ENCODE results near the gene OGDH. TPM values are rescaled to one million over a fixed set of nuclear protein-coding genes. Genes with fewer than 3 reads are reported as not detected.

The OGDH gene
- total RNA-seq, 1 donor from 2014 or later: 62.0 TPM

DNA sequence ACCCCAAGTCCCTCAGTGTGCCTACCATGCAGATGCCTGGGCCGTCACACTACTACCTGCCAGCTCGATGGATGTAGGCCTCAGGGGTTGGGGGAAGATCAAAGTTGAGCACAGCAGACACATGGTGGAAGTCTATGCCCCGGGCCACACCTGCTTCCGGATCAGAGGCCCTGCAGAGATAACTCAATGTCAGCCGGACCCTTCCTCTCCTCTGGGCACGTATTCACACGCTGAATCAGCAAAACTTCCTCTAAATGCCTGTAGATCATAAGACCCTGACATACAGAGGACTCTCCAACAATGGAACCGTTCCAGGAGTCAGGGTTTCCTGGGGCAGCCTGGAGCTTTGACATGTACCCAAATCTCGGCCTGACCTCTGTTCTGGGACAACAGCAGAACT lies 36.5 kb upstream of the OGDH start:
- DNase-seq (ENCODE audit: low read depth): no peak
- H3K4me3 ChIP-seq (ENCODE audit: low read depth, low read length): no peak overlapping the region
- TF ChIP-seq, protein P1, sequence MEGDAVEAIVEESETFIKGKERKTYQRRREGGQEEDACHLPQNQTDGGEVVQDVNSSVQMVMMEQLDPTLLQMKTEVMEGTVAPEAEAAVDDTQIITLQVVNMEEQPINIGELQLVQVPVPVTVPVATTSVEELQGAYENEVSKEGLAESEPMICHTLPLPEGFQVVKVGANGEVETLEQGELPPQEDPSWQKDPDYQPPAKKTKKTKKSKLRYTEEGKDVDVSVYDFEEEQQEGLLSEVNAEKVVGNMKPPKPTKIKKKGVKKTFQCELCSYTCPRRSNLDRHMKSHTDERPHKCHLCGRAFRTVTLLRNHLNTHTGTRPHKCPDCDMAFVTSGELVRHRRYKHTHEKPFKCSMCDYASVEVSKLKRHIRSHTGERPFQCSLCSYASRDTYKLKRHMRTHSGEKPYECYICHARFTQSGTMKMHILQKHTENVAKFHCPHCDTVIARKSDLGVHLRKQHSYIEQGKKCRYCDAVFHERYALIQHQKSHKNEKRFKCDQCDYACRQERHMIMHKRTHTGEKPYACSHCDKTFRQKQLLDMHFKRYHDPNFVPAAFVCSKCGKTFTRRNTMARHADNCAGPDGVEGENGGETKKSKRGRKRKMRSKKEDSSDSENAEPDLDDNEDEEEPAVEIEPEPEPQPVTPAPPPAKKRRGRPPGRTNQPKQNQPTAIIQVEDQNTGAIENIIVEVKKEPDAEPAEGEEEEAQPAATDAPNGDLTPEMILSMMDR (conservative IDR thresholded peaks at IDR 0.05; ENCODE audit: low read depth, low read length): no peak

DNA sequence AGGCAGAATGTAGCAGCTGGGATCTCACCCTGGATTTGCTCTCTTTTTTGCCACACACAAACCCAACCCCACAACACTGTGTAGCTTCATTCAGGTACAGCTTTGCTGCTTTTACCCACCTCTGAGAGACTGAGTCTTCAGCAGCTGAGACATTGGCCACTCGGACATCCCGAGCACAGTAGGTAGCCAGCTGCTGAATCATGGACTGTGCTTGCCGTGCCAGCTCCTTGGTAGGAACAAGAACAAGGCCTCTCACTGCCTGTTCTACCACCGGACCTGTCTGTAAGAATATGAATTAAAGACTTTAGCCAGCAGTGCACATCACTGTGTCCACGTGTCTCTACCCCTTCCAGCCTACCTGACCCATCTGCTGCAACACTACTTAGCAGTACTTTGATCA lies 33.7 kb upstream of the OGDH start:
- DNase-seq (ENCODE audit: low read depth): no peak
- TF ChIP-seq, protein P1 (conservative IDR thresholded peaks at IDR 0.05; ENCODE audit: low read depth, low read length): no peak

DNA sequence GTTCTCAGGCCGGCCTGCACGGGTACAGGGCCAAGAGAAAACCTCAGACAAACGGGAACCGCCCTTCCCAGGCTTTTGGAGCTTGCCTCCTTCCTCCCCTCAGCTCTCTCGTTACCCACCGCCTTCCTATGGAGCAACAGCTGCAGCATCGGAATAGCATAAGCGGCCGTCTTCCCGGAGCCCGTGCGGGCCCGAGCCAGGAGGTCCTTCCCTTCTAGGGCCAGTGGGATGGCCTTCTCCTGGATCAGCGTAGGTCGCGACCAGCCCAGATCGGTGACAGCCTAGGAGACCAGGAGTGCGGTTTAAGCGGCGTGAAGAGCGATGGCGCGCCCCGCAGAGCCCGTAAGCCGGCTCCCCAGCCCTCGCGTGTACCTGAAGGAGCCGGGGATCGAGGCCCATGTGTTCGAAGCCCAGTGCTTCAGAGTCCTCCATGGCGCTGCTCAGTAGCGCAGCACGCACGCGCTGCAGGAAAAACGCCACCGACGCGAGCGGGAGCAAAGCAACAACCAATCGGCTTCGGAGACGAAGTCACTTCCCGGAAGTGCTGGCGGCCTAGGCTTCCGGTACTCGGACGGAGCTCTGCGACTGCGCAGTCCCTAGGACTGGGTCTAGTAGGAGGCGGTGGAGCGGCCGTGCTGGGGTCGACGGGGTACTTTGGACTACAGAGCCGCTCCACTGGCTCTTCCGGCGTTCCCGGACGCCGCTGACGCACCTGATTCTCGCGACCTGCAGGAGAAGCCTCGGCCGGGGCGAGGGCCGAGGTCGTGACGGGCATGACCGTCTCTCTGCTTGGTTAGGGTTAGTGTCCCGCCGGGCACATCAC lies 32.8 kb upstream of the OGDH start, which contains the start of gene DDX56:
Gene DDX56 (minus strand): TSS at position 445 of the 823 bp plus-strand sequence. CDS start 13 bp downstream, at position 432.
- TF ChIP-seq, protein P1 (conservative IDR thresholded peaks at IDR 0.05; ENCODE audit: low read depth, low read length): no peak
- peak; percentile 63 for DNase-seq (ENCODE audit: low read depth)
- H3K4me3 ChIP-seq (ENCODE audit: low read depth, low read length): peak within 1 kb of the TSS; percentile 95

More for the DNA sequence above, 33.7 kb upstream of the OGDH start:
- peak overlapping the region; percentile 95 for H3K4me3 ChIP-seq (ENCODE audit: low read depth, low read length)

DNA sequence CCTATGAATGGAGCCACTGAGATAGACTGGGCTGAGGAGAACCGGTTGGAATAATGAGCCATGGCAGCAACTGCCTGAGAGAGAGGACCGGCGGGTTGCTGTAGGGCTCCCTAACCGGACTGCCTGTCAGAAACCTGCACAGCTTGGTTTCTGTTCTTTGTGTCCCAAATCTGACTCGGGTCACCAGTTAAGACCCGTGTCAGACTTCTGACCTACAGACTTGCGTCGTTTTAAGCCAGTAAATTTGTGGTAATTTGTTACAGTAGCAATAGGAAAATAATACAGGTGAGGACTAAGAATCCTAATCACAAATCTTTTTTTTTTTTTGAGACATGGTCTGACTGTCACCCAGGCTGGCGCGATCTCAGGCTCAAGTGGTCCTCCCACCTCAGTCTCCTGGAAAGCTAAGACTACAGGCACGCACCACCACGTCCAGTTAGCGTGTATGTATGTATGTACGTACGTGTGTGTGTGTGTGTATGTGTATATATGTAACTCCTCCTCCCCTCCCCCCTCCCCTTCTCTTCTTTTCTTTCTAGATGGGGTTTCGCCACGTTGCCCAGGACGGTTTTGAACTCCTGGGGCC lies 32.0 kb upstream of the OGDH start:
- H3K4me3 ChIP-seq (ENCODE audit: low read depth, low read length): peak overlapping the region; percentile 95
- DNase-seq (ENCODE audit: low read depth): no peak
- TF ChIP-seq, protein P1 (conservative IDR thresholded peaks at IDR 0.05; ENCODE audit: low read depth, low read length): no peak

DNA sequence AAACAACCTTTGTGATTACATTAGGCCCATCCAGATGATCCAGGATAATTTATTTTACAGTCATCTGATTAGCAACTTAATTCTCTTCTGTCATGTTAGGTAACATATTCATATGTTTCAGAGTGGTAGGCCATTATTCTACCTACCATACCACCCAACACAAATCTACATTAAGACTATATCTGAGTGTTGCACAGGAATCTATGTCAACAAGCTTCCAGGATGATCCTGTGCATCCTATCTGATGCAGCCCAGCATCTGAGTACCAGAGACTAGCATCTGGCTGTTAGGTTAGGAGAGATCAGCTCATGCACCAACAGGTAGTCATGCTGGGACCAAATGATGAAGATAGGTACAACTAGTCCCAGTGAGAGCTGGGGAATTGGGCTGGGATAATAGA lies 31.4 kb upstream of the OGDH start:
- no peak overlapping the region for H3K4me3 ChIP-seq (ENCODE audit: low read depth, low read length)
- TF ChIP-seq, protein P1 (conservative IDR thresholded peaks at IDR 0.05; ENCODE audit: low read depth, low read length): no peak
- DNase-seq (ENCODE audit: low read depth): no peak

DNA sequence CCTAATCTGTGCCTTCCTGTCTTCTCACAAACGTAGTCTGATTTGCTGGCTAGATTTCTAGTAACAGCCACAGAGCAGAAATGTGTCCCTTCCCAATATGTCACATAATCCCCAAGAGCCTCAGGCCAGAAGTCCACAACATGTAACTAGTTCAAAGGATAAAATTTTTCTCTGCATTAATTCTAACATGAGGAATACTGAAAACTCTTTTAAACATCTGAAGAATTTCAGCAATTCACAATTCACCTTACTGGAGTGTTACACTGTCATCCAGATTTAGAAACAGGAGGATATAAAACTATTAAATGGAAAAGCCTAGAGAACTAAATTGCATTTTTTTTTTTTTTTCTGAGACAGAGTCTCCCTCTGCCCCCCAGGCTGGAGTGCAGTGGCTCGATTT lies 30.2 kb upstream of the OGDH start:
- DNase-seq (ENCODE audit: low read depth): no peak
- TF ChIP-seq, protein P1 (conservative IDR thresholded peaks at IDR 0.05; ENCODE audit: low read depth, low read length): no peak

More for the DNA sequence above, 30.2 kb upstream of the OGDH start:
- H3K4me3 ChIP-seq (ENCODE audit: low read depth, low read length): no peak overlapping the region

All from epithelial cell of proximal tubule (primary cell).